Caco-2 (cell line): Measurements from ENCODE around the gene RUNDC3A. TPM values are rescaled to one million over a fixed set of nuclear protein-coding genes. Genes with fewer than 3 reads are reported as not detected.

Experiments used
- BruUV-seq: library from RNA; stranded (reverse); fragments of 400-500 nt; replicated peaks from 2 replicates; lab custom pipeline; 2021; lab: Mats Ljungman, UMichigan
- CTCF ChIA-PET: fragments of 300-600 bp; sonication (Branson Sonifier 250); formaldehyde crosslinking; loops from one replicate; lab custom pipeline; 2022; ENCODE audit warnings: antibody characterized with exemption; lab: Charles Lee
- POLR2A ChIA-PET: fragments of 300-600 bp; sonication (Branson Sonifier 250); formaldehyde crosslinking; loops from one replicate; lab custom pipeline; 2022; ENCODE audit warnings: antibody characterized with exemption; lab: Charles Lee
- DNase-seq, 2 experiments: peaks; one replicate each; pipeline versions ENCODE4 v3.0.0 to v3.0.0-alpha.2; 2020 to 2022
- H3K27me3 ChIP-seq: replicated peaks from 2 replicates; pipeline ENCODE4 v1.6.0; 2011; ENCODE audit warnings: low read length; ENCODE audit not compliant: control insufficient read depth, insufficient read depth
- H3K36me3 ChIP-seq: 2 replicates; pipeline ENCODE4 v1.5.1; 2011; ENCODE audit warnings: low read length; ENCODE audit not compliant: control insufficient read depth, insufficient read depth
- H3K4me1 ChIP-seq: fragments of 250-450 bp; sonication (Bioruptor Pico); 2 replicates; pipeline ENCODE4 v1.5.1; 2020; ENCODE audit warnings: mild to moderate bottlenecking
- H3K4me3 ChIP-seq: 2 replicates; pipeline ENCODE4 v1.5.1; 2011; ENCODE audit warnings: low read depth, mild to moderate bottlenecking, control low read depth, low read length
- H3K9me3 ChIP-seq: fragments of 250-450 bp; sonication (Bioruptor Pico); 2 replicates; pipeline ENCODE4 v1.5.1; 2020; ENCODE audit warnings: mild to moderate bottlenecking, moderate library complexity
- H3K27ac Mint-ChIP-seq: one replicate; pipeline ENCODE4 v1.8.0; 2022; ENCODE audit warnings: mixed read lengths; ENCODE audit not compliant: unreplicated experiment
- H3K27me3 Mint-ChIP-seq: one replicate; pipeline ENCODE4 v1.8.0; 2022; ENCODE audit warnings: mixed read lengths; ENCODE audit not compliant: insufficient read depth, unreplicated experiment
- H3K36me3 Mint-ChIP-seq: one replicate; pipeline ENCODE4 v1.8.0; 2022; ENCODE audit warnings: mild to moderate bottlenecking, mixed read lengths; ENCODE audit not compliant: insufficient read depth, unreplicated experiment
- H3K4me1 Mint-ChIP-seq: one replicate; pipeline ENCODE4 v1.8.0; 2022; ENCODE audit warnings: low read depth, mixed read lengths; ENCODE audit not compliant: unreplicated experiment
- H3K4me3 Mint-ChIP-seq: one replicate; pipeline ENCODE4 v1.8.0; 2022; ENCODE audit warnings: mild to moderate bottlenecking, moderate library complexity, mixed read lengths; ENCODE audit not compliant: unreplicated experiment
- H3K9me3 Mint-ChIP-seq: one replicate; pipeline ENCODE4 v1.8.0; 2022; ENCODE audit warnings: mixed read lengths; ENCODE audit not compliant: unreplicated experiment
- CTCF ChIP-seq, 2 experiments: fragments of 200-600 bp in 1 of 2; IDR thresholded peaks; 1 replicate in 1 of 2; 2 replicates in 1 of 2; pipeline versions ENCODE4 v1.5.1 to v1.8.0; 2011 to 2022; ENCODE audit warnings: antibody characterized with exemption in 1 of 2, control low read depth in 1 of 2, inconsistent platforms in 1 of 2, low read depth in 1 of 2, low read length in 1 of 2, mild to moderate bottlenecking in 1 of 2, moderate library complexity in 1 of 2; ENCODE audit not compliant: insufficient read depth in 1 of 2, severe bottlenecking in 1 of 2, unreplicated experiment in 1 of 2
- intact Hi-C: fragments of 100-400 bp; cut with micrococcal nuclease; formaldehyde crosslinking; loops from one replicate; pipeline ENCODE4 v1.10.0; 2022; ENCODE audit not compliant: unreplicated experiment
- total RNA-seq: library from RNA; stranded (reverse); gene quantifications from 2 replicates; pipeline ENCODE4 v1.2.3, GENCODE V29; 2022

Gene RUNDC3A
- total RNA-seq, 1 experiment from 2014 or later, result 0.34 TPM

GRCh38 chr17:44287651-44288050 is 20.8 kb upstream of the RUNDC3A start:
- Histone ChIP-seq H3K9me3 (no peaks in the 10 kb centered on the region), H3K27me3 (no peaks in the 10 kb centered on the region), H3K4me1 (no peaks in the 10 kb centered on the region), H3K36me3 (no peaks in the 10 kb centered on the region), H3K4me3 (no peak overlapping the region)
- no TSS peak for BruUV-seq
- ChIA-PET CTCF (interaction anchor here (0.6 to 1.0 kb wide), 2 partner anchors 82 to 184 kb away, joined by 3 read pairs; no protein-coding TSS in a partner anchor), POLR2A (no interaction called here)
- TF ChIP-seq CTCF (IDR thresholded peaks at IDR 0.05; ENCODE audit: insufficient read depth in 1 of 2, low read depth in 1 of 2, low read length in 1 of 2, severe bottlenecking in 1 of 2, unreplicated experiment in 1 of 2), result no peak
- H3K9me3 Mint-ChIP-seq, result no peaks in the 10 kb centered on the region
- H3K36me3 Mint-ChIP-seq, result no peaks in the 10 kb centered on the region
- H3K4me3 Mint-ChIP-seq, result no peak overlapping the region
- DNase-seq, result no peak
- H3K27me3 Mint-ChIP-seq, result peaks cover 14% of the 10 kb centered on the region
- H3K4me1 Mint-ChIP-seq, result no peaks in the 10 kb centered on the region
- no peak overlapping the region for H3K27ac Mint-ChIP-seq
- intact Hi-C loops, result no loop called here

- no peak for DNase-seq
- Histone ChIP-seq H3K9me3 (no peaks in the 10 kb centered on the region), H3K4me1 (no peaks in the 10 kb centered on the region), H3K27me3 (no peaks in the 10 kb centered on the region), H3K36me3 (no peaks in the 10 kb centered on the region), H3K4me3 (no peak overlapping the region)
- no peak overlapping the region for H3K4me3 Mint-ChIP-seq
- H3K27me3 Mint-ChIP-seq, result peaks cover 9% of the 10 kb centered on the region
- H3K9me3 Mint-ChIP-seq, result no peaks in the 10 kb centered on the region
- no peak for TF ChIP-seq CTCF (IDR thresholded peaks at IDR 0.05; ENCODE audit: insufficient read depth in 1 of 2, low read depth in 1 of 2, low read length in 1 of 2, severe bottlenecking in 1 of 2, unreplicated experiment in 1 of 2)
- H3K27ac Mint-ChIP-seq, result no peak overlapping the region
- H3K36me3 Mint-ChIP-seq, result peaks cover 6% of the 10 kb centered on the region
- POLR2A ChIA-PET, result interaction anchor here (0.6 kb wide), 1 partner anchor 143 kb away, joined by 4 read pairs; no protein-coding TSS in a partner anchor
- intact Hi-C loops, result no loop called here
- no TSS peak for BruUV-seq
- CTCF ChIA-PET, result no interaction called here
- no peaks in the 10 kb centered on the region for H3K4me1 Mint-ChIP-seq
These were observed 14.7 kb upstream of the RUNDC3A start for GRCh38 chr17:44293509-44294226.

GRCh38 chr17:44297975-44298374 is 10.4 kb upstream of the RUNDC3A start:
- Mint-ChIP-seq H3K4me3 (no peak overlapping the region), H3K9me3 (no peaks in the 10 kb centered on the region), H3K4me1 (no peaks in the 10 kb centered on the region), H3K27me3 (peaks cover 7% of the 10 kb centered on the region), H3K27ac (no peak overlapping the region), H3K36me3 (peaks cover 6% of the 10 kb centered on the region)
- no peaks in the 10 kb centered on the region for H3K36me3 ChIP-seq
- H3K4me1 ChIP-seq, result no peaks in the 10 kb centered on the region
- ChIA-PET CTCF (no interaction called here), POLR2A (no interaction called here)
- H3K27me3 ChIP-seq, result no peaks in the 10 kb centered on the region
- no TSS peak for BruUV-seq
- no peaks in the 10 kb centered on the region for H3K9me3 ChIP-seq
- DNase-seq, result no peak
- intact Hi-C loops, result no loop called here
- no peak overlapping the region for H3K4me3 ChIP-seq
- TF ChIP-seq CTCF (IDR thresholded peaks at IDR 0.05; ENCODE audit: insufficient read depth in 1 of 2, low read depth in 1 of 2, low read length in 1 of 2, severe bottlenecking in 1 of 2, unreplicated experiment in 1 of 2), result no peak
